Measurements from ENCODE around the gene GPR135.
"Not testable (repeated sequence)": the region's sequence is repeated elsewhere in the genome, so short reads cannot be mapped to it uniquely, and the experiment has no call there.

GPR135 gene

GRCh38 chr14:59455411-59455810 is 9.8 kb downstream of the GPR135 start:
- peaks cover 3% of the 10 kb centered on the region for H3K9me3 Mint-ChIP-seq
- H3K4me3 Mint-ChIP-seq, result no peak overlapping the region
- H3K4me1 Mint-ChIP-seq, result no peaks in the 10 kb centered on the region
- ATAC-seq (ENCODE audit: low read depth) (no peak), DNase-seq (ENCODE audit: low spot score in 2 of 2) (no peak)
- H3K27me3 Mint-ChIP-seq, result no peaks in the 10 kb centered on the region
- H3K27ac Mint-ChIP-seq, result no peak overlapping the region
- peaks cover 20% of the 10 kb centered on the region for H3K36me3 Mint-ChIP-seq

GRCh38 chr14:59454139-59454538 is 11.0 kb downstream of the GPR135 start:
- Mint-ChIP-seq H3K27ac (no peak overlapping the region), H3K4me1 (no peaks in the 10 kb centered on the region), H3K4me3 (no peak overlapping the region), H3K27me3 (no peaks in the 10 kb centered on the region), H3K9me3 (peaks cover 3% of the 10 kb centered on the region), H3K36me3 (peaks cover 18% of the 10 kb centered on the region)
- ATAC-seq (ENCODE audit: low read depth) (no peak), DNase-seq (ENCODE audit: low spot score in 2 of 2) (no peak)

GRCh38 chr14:59451849-59452248 is 13.3 kb downstream of the GPR135 start:
- Mint-ChIP-seq H3K4me3 (no peak overlapping the region), H3K9me3 (no peaks in the 10 kb centered on the region), H3K36me3 (peaks cover 9% of the 10 kb centered on the region), H3K27ac (no peak overlapping the region), H3K27me3 (no peaks in the 10 kb centered on the region), H3K4me1 (no peaks in the 10 kb centered on the region)
- no peak for ATAC-seq (ENCODE audit: low read depth)
- DNase-seq (ENCODE audit: low spot score in 2 of 2), result no peak

GRCh38 chr14:59450716-59451115 is 14.5 kb downstream of the GPR135 start:
- no peak for ATAC-seq (ENCODE audit: low read depth)

GRCh38 chr14:59448673-59449072 is 16.5 kb downstream of the GPR135 start:
- not testable (repeated sequence) for H3K9me3 Mint-ChIP-seq; DNase-seq (ENCODE audit: low spot score in 2 of 2); H3K27me3 Mint-ChIP-seq; ATAC-seq (ENCODE audit: low read depth); H3K4me1 Mint-ChIP-seq; H3K27ac Mint-ChIP-seq; H3K36me3 Mint-ChIP-seq; H3K4me3 Mint-ChIP-seq

More at GRCh38 chr14:59450716-59451115, 14.5 kb downstream of the GPR135 start:
- H3K27me3 Mint-ChIP-seq, result no peaks in the 10 kb centered on the region
- no peak overlapping the region for H3K4me3 Mint-ChIP-seq
- DNase-seq (ENCODE audit: low spot score in 2 of 2), result no peak
- H3K36me3 Mint-ChIP-seq, result peaks cover 8% of the 10 kb centered on the region
- no peaks in the 10 kb centered on the region for H3K4me1 Mint-ChIP-seq
- no peaks in the 10 kb centered on the region for H3K9me3 Mint-ChIP-seq
- H3K27ac Mint-ChIP-seq, result no peak overlapping the region

- Mint-ChIP-seq H3K9me3 (no peaks in the 10 kb centered on the region), H3K27ac (no peak overlapping the region), H3K36me3 (no peaks in the 10 kb centered on the region), H3K4me1 (peaks cover 13% of the 10 kb centered on the region), H3K27me3 (no peaks in the 10 kb centered on the region), H3K4me3 (no peak overlapping the region)
- ATAC-seq (ENCODE audit: low read depth) (no peak), DNase-seq (ENCODE audit: low spot score in 2 of 2) (no peak)
These were observed 25.8 kb downstream of the GPR135 start for GRCh38 chr14:59439256-59439965.

- ATAC-seq (ENCODE audit: low read depth), result no peak
These were observed 27.0 kb downstream of the GPR135 start for GRCh38 chr14:59438195-59438647.

GRCh38 chr14:59435987-59436386 is 29.2 kb downstream of the GPR135 start:
- ATAC-seq (ENCODE audit: low read depth), result no peak
- Mint-ChIP-seq H3K9me3 (no peaks in the 10 kb centered on the region), H3K27ac (no peak overlapping the region), H3K4me1 (peaks cover 11% of the 10 kb centered on the region), H3K36me3 (no peaks in the 10 kb centered on the region), H3K4me3 (no peak overlapping the region), H3K27me3 (no peaks in the 10 kb centered on the region)
- DNase-seq (ENCODE audit: low spot score in 2 of 2), result no peak

More at GRCh38 chr14:59438195-59438647, 27.0 kb downstream of the GPR135 start:
- DNase-seq (ENCODE audit: low spot score in 2 of 2), result no peak
- Mint-ChIP-seq H3K27ac (no peak overlapping the region), H3K36me3 (no peaks in the 10 kb centered on the region), H3K9me3 (no peaks in the 10 kb centered on the region), H3K4me1 (peaks cover 13% of the 10 kb centered on the region), H3K27me3 (no peaks in the 10 kb centered on the region), H3K4me3 (no peak overlapping the region)

GRCh38 chr14:59435101-59435500 is 30.1 kb downstream of the GPR135 start:
- H3K27me3 Mint-ChIP-seq, result no peaks in the 10 kb centered on the region
- no peak for ATAC-seq (ENCODE audit: low read depth)

GRCh38 chr14:59429790-59430189 is 35.4 kb downstream of the GPR135 start:
- Mint-ChIP-seq H3K4me1 (peaks cover 4% of the 10 kb centered on the region), H3K9me3 (no peaks in the 10 kb centered on the region), H3K27me3 (peaks cover 3% of the 10 kb centered on the region), H3K36me3 (no peaks in the 10 kb centered on the region), H3K27ac (no peak overlapping the region), H3K4me3 (no peak overlapping the region)
- ATAC-seq (ENCODE audit: low read depth) (no peak), DNase-seq (ENCODE audit: low spot score in 2 of 2) (no peak)

More at GRCh38 chr14:59435101-59435500, 30.1 kb downstream of the GPR135 start:
- H3K9me3 Mint-ChIP-seq, result no peaks in the 10 kb centered on the region
- H3K4me3 Mint-ChIP-seq, result no peak overlapping the region
- H3K4me1 Mint-ChIP-seq, result peaks cover 11% of the 10 kb centered on the region
- no peak overlapping the region for H3K27ac Mint-ChIP-seq
- DNase-seq (ENCODE audit: low spot score in 2 of 2), result no peak
- no peaks in the 10 kb centered on the region for H3K36me3 Mint-ChIP-seq

- Mint-ChIP-seq H3K36me3 (no peaks in the 10 kb centered on the region), H3K4me1 (peaks cover 4% of the 10 kb centered on the region), H3K27me3 (peaks cover 6% of the 10 kb centered on the region), H3K4me3 (no peak overlapping the region), H3K9me3 (no peaks in the 10 kb centered on the region), H3K27ac (no peak overlapping the region)
- ATAC-seq (ENCODE audit: low read depth) (no peak), DNase-seq (ENCODE audit: low spot score in 2 of 2) (no peak)
These were observed 36.6 kb downstream of the GPR135 start for GRCh38 chr14:59428581-59429012.

- H3K27ac Mint-ChIP-seq, result no peak overlapping the region
- H3K4me1 Mint-ChIP-seq, result peaks cover 4% of the 10 kb centered on the region
- H3K4me3 Mint-ChIP-seq, result no peak overlapping the region
- DNase-seq (ENCODE audit: low spot score in 2 of 2), result no peak
- ATAC-seq (ENCODE audit: low read depth), result no peak
- no peaks in the 10 kb centered on the region for H3K36me3 Mint-ChIP-seq
- peaks cover 6% of the 10 kb centered on the region for H3K27me3 Mint-ChIP-seq
- H3K9me3 Mint-ChIP-seq, result no peaks in the 10 kb centered on the region
These were observed 37.3 kb downstream of the GPR135 start for GRCh38 chr14:59427653-59428580.

- Mint-ChIP-seq H3K4me3 (no peak overlapping the region), H3K36me3 (no peaks in the 10 kb centered on the region), H3K9me3 (no peaks in the 10 kb centered on the region), H3K4me1 (peaks cover 19% of the 10 kb centered on the region), H3K27ac (no peak overlapping the region), H3K27me3 (peaks cover 6% of the 10 kb centered on the region)
- no peak for ATAC-seq (ENCODE audit: low read depth)
- DNase-seq (ENCODE audit: low spot score in 2 of 2), result no peak
These were observed 39.8 kb downstream of the GPR135 start for GRCh38 chr14:59425322-59425935.
